ENCODE data around the gene MAPK8IP2.

GRCh38 chr22:50612528-50613221 lies 12.1 kb downstream of the MAPK8IP2 start:
- no peak for TF ChIP-seq CTCF (conservative IDR thresholded peaks at IDR 0.05)
- no peak for TF ChIP-seq EZH2 (IDR thresholded peaks at IDR 0.05; ENCODE audit: low read depth)

Data from PC-9 (cell line).